C4-2B (cell line): ENCODE results near the gene STRA8.

Experiments used
- ZFX ChIP-seq: fragments of 450-650 bp; IDR thresholded peaks from 2 replicates; pipeline ENCODE4 v1.6.1; 2017
- TF ChIP-seq, protein P1 (sequence below): fragments of 450-650 bp; conservative IDR thresholded peaks from 2 replicates; pipeline ENCODE4 v1.5.1; 2017; ENCODE audit warnings: mild to moderate bottlenecking

DNA sequence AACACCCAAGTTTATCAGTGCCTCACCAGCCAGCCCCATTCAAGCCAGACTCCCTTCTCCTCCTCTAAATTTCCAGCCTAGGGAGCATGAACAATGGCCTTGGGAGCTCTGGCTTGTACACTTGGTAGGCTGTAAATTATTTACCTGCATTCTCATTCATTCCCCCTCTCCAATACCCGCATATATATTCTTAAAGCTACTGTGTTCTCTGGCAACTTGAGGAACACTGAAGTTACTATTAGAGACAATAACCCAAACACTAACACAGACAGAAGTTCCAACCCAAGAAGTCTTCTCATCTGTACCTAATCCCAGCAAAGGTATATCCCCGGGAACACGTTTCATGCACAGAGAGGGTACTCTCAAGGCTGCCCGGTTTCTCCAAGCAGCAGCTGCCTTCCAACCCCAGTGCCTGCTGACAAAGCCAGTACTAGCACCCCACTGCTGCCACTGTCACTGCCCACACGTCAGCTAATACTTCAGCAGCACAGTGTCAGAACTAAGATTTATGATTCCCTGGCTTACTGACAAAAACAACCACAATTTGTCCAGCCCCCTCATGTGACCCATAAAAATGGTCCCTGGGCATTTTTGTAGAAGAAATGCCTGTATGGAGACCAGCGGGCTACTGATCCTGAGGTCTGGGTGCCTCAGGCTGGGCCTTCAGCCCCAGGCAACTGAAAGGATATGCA is 25.4 kb upstream of the STRA8 start:
- TF ChIP-seq, protein P1, sequence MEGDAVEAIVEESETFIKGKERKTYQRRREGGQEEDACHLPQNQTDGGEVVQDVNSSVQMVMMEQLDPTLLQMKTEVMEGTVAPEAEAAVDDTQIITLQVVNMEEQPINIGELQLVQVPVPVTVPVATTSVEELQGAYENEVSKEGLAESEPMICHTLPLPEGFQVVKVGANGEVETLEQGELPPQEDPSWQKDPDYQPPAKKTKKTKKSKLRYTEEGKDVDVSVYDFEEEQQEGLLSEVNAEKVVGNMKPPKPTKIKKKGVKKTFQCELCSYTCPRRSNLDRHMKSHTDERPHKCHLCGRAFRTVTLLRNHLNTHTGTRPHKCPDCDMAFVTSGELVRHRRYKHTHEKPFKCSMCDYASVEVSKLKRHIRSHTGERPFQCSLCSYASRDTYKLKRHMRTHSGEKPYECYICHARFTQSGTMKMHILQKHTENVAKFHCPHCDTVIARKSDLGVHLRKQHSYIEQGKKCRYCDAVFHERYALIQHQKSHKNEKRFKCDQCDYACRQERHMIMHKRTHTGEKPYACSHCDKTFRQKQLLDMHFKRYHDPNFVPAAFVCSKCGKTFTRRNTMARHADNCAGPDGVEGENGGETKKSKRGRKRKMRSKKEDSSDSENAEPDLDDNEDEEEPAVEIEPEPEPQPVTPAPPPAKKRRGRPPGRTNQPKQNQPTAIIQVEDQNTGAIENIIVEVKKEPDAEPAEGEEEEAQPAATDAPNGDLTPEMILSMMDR: no peak
- no peak for TF ChIP-seq ZFX
